HEK293 (cell line): ENCODE data around the gene LINC00237.

Experiments used
- TRIM28 ChIP-seq: IDR thresholded peaks from 2 replicates; pipeline ENCODE4 v1.6.1; 2011; ENCODE audit warnings: low read length, control low read depth, borderline replicate concordance
- ZBTB8A ChIP-seq: fragments of 450-650 bp; formaldehyde crosslinking; IDR thresholded peaks from 2 replicates; pipeline ENCODE4 v1.5.1; 2016; ENCODE audit warnings: missing biosample characterization, missing genetic modification characterization
- ZNF174 ChIP-seq: fragments of 450-650 bp; formaldehyde crosslinking; IDR thresholded peaks from 2 replicates; pipeline ENCODE4 v1.5.0; 2017; ENCODE audit warnings: missing biosample characterization, mild to moderate bottlenecking, missing genetic modification characterization
- ZNF239 ChIP-seq: fragments of 450-650 bp; formaldehyde crosslinking; IDR thresholded peaks from 2 replicates; pipeline ENCODE4 v1.5.1; 2016; ENCODE audit warnings: missing biosample characterization, missing genetic modification characterization
- ZNF624 ChIP-seq: fragments of 450-650 bp; formaldehyde crosslinking; IDR thresholded peaks from 2 replicates; pipeline ENCODE4 v1.5.1; 2017; ENCODE audit warnings: missing biosample characterization, missing genetic modification characterization
- TF ChIP-seq, protein P1 (sequence below): fragments of 450-650 bp; formaldehyde crosslinking; IDR thresholded peaks from 2 replicates; pipeline ENCODE4 v1.5.1; 2016; ENCODE audit warnings: missing biosample characterization, missing genetic modification characterization
- TF ChIP-seq, protein P2 (sequence below): fragments of 450-650 bp; formaldehyde crosslinking; IDR thresholded peaks from 2 replicates; pipeline ENCODE4 v1.5.1; 2016; ENCODE audit warnings: missing biosample characterization, missing genetic modification characterization
- TF ChIP-seq, protein P3 (sequence below): fragments of 450-650 bp; formaldehyde crosslinking; IDR thresholded peaks from 2 replicates; pipeline ENCODE4 v1.5.1; 2016; ENCODE audit warnings: missing biosample characterization, missing genetic modification characterization

- TF ChIP-seq ZBTB8A (tag by site-specific recombination) (no peak), ZNF239 (tag by site-specific recombination) (no peak), ZNF174 (no peak), TRIM28 (no peak), ZNF624 (tag by site-specific recombination) (no peak)
- TF ChIP-seq, protein P1, sequence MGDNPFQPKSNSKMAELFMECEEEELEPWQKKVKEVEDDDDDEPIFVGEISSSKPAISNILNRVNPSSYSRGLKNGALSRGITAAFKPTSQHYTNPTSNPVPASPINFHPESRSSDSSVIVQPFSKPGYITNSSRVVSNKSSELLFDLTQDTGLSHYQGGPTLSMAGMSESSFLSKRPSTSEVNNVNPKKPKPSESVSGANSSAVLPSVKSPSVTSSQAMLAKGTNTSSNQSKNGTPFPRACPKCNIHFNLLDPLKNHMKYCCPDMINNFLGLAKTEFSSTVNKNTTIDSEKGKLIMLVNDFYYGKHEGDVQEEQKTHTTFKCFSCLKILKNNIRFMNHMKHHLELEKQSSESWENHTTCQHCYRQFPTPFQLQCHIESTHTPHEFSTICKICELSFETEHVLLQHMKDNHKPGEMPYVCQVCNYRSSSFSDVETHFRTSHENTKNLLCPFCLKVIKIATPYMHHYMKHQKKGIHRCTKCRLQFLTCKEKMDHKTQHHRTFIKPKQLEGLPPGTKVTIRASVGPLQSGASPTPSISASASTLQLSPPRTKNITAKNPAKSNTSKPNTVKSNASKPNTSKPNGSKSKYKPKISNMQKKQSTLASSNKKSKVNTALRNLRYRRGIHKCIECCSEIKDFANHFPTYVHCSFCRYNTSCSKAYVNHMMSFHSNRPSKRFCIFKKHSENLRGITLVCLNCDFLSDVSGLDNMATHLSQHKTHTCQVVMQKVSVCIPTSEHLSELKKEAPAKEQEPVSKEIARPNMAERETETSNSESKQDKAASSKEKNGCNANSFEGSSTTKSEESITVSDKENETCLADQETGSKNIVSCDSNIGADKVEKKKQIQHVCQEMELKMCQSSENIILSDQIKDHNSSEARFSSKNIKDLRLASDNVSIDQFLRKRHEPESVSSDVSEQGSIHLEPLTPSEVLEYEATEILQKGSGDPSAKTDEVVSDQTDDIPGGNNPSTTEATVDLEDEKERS (tag by site-specific recombination): no peak
- TF ChIP-seq, protein P2, sequence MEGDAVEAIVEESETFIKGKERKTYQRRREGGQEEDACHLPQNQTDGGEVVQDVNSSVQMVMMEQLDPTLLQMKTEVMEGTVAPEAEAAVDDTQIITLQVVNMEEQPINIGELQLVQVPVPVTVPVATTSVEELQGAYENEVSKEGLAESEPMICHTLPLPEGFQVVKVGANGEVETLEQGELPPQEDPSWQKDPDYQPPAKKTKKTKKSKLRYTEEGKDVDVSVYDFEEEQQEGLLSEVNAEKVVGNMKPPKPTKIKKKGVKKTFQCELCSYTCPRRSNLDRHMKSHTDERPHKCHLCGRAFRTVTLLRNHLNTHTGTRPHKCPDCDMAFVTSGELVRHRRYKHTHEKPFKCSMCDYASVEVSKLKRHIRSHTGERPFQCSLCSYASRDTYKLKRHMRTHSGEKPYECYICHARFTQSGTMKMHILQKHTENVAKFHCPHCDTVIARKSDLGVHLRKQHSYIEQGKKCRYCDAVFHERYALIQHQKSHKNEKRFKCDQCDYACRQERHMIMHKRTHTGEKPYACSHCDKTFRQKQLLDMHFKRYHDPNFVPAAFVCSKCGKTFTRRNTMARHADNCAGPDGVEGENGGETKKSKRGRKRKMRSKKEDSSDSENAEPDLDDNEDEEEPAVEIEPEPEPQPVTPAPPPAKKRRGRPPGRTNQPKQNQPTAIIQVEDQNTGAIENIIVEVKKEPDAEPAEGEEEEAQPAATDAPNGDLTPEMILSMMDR: no peak
- TF ChIP-seq, protein P3, sequence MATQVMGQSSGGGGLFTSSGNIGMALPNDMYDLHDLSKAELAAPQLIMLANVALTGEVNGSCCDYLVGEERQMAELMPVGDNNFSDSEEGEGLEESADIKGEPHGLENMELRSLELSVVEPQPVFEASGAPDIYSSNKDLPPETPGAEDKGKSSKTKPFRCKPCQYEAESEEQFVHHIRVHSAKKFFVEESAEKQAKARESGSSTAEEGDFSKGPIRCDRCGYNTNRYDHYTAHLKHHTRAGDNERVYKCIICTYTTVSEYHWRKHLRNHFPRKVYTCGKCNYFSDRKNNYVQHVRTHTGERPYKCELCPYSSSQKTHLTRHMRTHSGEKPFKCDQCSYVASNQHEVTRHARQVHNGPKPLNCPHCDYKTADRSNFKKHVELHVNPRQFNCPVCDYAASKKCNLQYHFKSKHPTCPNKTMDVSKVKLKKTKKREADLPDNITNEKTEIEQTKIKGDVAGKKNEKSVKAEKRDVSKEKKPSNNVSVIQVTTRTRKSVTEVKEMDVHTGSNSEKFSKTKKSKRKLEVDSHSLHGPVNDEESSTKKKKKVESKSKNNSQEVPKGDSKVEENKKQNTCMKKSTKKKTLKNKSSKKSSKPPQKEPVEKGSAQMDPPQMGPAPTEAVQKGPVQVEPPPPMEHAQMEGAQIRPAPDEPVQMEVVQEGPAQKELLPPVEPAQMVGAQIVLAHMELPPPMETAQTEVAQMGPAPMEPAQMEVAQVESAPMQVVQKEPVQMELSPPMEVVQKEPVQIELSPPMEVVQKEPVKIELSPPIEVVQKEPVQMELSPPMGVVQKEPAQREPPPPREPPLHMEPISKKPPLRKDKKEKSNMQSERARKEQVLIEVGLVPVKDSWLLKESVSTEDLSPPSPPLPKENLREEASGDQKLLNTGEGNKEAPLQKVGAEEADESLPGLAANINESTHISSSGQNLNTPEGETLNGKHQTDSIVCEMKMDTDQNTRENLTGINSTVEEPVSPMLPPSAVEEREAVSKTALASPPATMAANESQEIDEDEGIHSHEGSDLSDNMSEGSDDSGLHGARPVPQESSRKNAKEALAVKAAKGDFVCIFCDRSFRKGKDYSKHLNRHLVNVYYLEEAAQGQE: no peak
Measured at GRCh38 chr20:21111416-21111815, 5.3 kb upstream of the LINC00237 start.
